HEK293T (cell line): Measurements from ENCODE around the gene RUNDC3A.

Source experiments
- ELF4 ChIP-seq: fragments of 450-650 bp; IDR thresholded peaks from 2 replicates; pipeline ENCODE4 v1.6.1; 2017; ENCODE audit warnings: antibody characterized with exemption
- HDGF ChIP-seq: fragments of 450-650 bp; IDR thresholded peaks from 2 replicates; pipeline ENCODE4 v1.6.1; 2017; ENCODE audit warnings: antibody characterized with exemption, borderline replicate concordance

DNA sequence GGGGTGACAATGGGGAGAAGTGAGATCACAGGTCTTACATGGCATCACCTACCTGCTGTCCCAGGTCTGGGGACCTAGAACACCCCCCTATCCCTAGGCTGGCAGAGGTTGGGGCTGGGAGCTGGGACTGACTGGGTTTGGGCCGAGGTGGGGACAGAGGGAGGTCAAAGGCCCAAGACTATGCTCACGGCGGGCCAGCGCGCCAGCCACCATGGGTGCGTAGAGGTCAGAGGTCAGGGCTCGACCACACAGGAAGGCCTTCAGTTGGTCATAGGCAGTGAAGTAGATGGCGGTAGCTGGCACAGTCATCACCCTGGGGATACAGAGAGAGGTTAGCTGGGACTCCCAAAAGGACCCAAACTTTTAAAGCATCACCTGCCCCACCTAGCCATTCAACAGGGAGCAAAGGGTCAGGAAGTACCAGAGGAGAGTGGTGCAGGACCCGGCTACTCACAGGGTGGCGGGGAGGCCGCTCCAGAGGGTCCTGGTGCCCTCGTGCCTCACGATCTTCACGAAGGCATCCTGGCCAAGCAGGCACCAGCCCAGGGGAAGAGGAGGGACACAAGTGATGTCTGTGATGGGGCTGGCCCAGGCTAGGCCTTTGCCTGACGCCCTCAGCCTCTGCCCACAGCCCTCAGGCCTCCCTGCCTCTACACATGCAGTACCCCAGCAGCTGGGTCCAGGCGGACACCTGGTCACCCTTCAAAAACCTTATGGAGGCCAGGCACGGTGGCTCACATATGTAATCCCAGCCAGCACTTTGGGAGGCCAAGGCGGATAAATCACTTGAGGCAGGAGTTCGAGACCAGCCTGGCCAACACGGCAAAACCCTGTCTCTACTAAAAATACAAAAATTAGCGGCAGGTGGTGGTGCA lies 13.1 kb downstream of the RUNDC3A start:
- TF ChIP-seq HDGF (no peak), ELF4 (no peak)
